H1 (cell line): ENCODE results near the gene ECEL1. TPM values are rescaled to one million over a fixed set of nuclear protein-coding genes. Genes with fewer than 3 reads are reported as not detected.

Experiments used
- CTCF ChIA-PET: fragments of 300-600 bp; sonication (Branson Sonifier 250); formaldehyde crosslinking; loops from one replicate; lab custom pipeline; 2021; ENCODE audit not compliant: partially characterized antibody; lab: Charles Lee
- POLR2A ChIA-PET: fragments of 300-600 bp; sonication (Branson Sonifier 250); formaldehyde crosslinking; loops from one replicate; lab custom pipeline; 2021; ENCODE audit warnings: inconsistent platforms; ENCODE audit not compliant: partially characterized antibody; lab: Charles Lee
- DNase-seq, 2 experiments: peaks; one replicate each; pipeline versions ENCODE4 v3.0.0 to v3.0.0-alpha.2; 2010 to 2022; ENCODE audit warnings: low spot score in 2 of 2, low read depth in 1 of 2, mixed read lengths in 1 of 2
- FAIRE-seq: peaks from 2 replicates; lab custom pipeline; 2011; peaks lifted over from hg19 to GRCh38; lab: Jason Lieb, UNC
- H2AFZ ChIP-seq: 2 replicates; pipeline ENCODE4 v1.8.1; 2012; ENCODE audit warnings: low read length, inconsistent platforms
- H2AK5ac ChIP-seq: 2 replicates; pipeline ENCODE4 v1.6.1; 2013; ENCODE audit warnings: low read depth, low read length
- H2BK120ac ChIP-seq: replicated peaks from 2 replicates; pipeline ENCODE3; 2013; ENCODE audit warnings: low read depth, low read length, inconsistent platforms
- H2BK12ac ChIP-seq: 2 replicates; pipeline ENCODE4 v1.6.1; 2013; ENCODE audit warnings: low read depth, low read length
- H2BK15ac ChIP-seq: 2 replicates; pipeline ENCODE4 v1.6.1; 2013; ENCODE audit warnings: low read length
- H2BK20ac ChIP-seq: 2 replicates; pipeline ENCODE4 v1.6.1; 2013; ENCODE audit warnings: low read length
- H2BK5ac ChIP-seq: 2 replicates; pipeline ENCODE4 v1.6.1; 2013; ENCODE audit warnings: low read depth, low read length
- H3K14ac ChIP-seq: 2 replicates; pipeline ENCODE4 v1.6.1; 2013; ENCODE audit warnings: inconsistent platforms; ENCODE audit not compliant: insufficient read length
- H3K18ac ChIP-seq: 2 replicates; pipeline ENCODE4 v1.6.1; 2013; ENCODE audit warnings: low read length; ENCODE audit errors: extremely low read depth
- H3K23ac ChIP-seq: 2 replicates; pipeline ENCODE4 v1.6.1; 2013; ENCODE audit warnings: inconsistent platforms; ENCODE audit not compliant: insufficient read length
- H3K23me2 ChIP-seq: 2 replicates; pipeline ENCODE4 v1.6.1; 2013; ENCODE audit warnings: low read depth, low read length
- H3K27ac ChIP-seq: 2 replicates; pipeline ENCODE4 v1.6.1; 2011; ENCODE audit warnings: low read depth, low read length, inconsistent platforms
- H3K27me3 ChIP-seq, 4 experiments: replicated peaks in 1 of 4; 1 replicate in 1 of 4; 2 replicates in 3 of 4; pipeline versions ENCODE4 v1.6.1 to v1.8.1; 2011 to 2013; ENCODE audit warnings: low read length in 3 of 4, mild to moderate bottlenecking in 3 of 4, inconsistent platforms in 2 of 4, mixed read lengths in 2 of 4, moderate library complexity in 1 of 4; ENCODE audit not compliant: control insufficient read depth in 3 of 4, insufficient read depth in 3 of 4; ENCODE audit errors: extremely low read depth in 1 of 4
- H3K36me3 ChIP-seq, 4 experiments: 2 replicates each; pipeline versions ENCODE4 v1.6.1 to v1.8.1; 2011 to 2013; ENCODE audit warnings: mild to moderate bottlenecking in 4 of 4, low read length in 3 of 4, moderate library complexity in 2 of 4, control low read depth in 1 of 4, inconsistent platforms in 1 of 4; ENCODE audit not compliant: insufficient read depth in 4 of 4, control insufficient read depth in 2 of 4
- H3K4ac ChIP-seq: replicated peaks from 2 replicates; pipeline ENCODE3; 2013; ENCODE audit warnings: low read length, low read depth, mixed read lengths, inconsistent platforms; ENCODE audit not compliant: insufficient read length
- H3K4me1 ChIP-seq, 4 experiments: replicated peaks in 1 of 4; 1 replicate in 1 of 4; 2 replicates in 3 of 4; pipeline versions ENCODE4 v1.6.1 to v1.8.1; 2011 to 2013; ENCODE audit warnings: low read length in 3 of 4, inconsistent platforms in 2 of 4, mixed read lengths in 1 of 4; ENCODE audit not compliant: insufficient read depth in 4 of 4, control insufficient read depth in 3 of 4
- H3K4me2 ChIP-seq, 2 experiments: 2 replicates each; pipeline versions ENCODE4 v1.6.1 to v1.8.1; 2011 to 2013; ENCODE audit warnings: low read depth in 2 of 2, low read length in 2 of 2, control low read depth in 1 of 2, inconsistent platforms in 1 of 2, mild to moderate bottlenecking in 1 of 2; ENCODE audit not compliant: insufficient read depth in 1 of 2
- H3K4me3 ChIP-seq, 4 experiments: fragments of 200-600, 300-600 bp in 1 of 4; sonication (generic), shearing (Covaris generic), sonication (Bioruptor Twin) in 1 of 4; 2 replicates each; pipeline versions ENCODE4 v1.5.1 to v1.8.1; 2011 to 2016; ENCODE audit warnings: low read length in 4 of 4, low read depth in 3 of 4, control low read depth in 2 of 4, inconsistent platforms in 2 of 4, mild to moderate bottlenecking in 2 of 4, mixed read lengths in 1 of 4, moderate library complexity in 1 of 4; ENCODE audit not compliant: insufficient read depth in 2 of 4; ENCODE audit errors: extremely low read depth in 1 of 4
- H3K56ac ChIP-seq: replicated peaks from 2 replicates; pipeline ENCODE3; 2013; ENCODE audit warnings: low read depth, mild to moderate bottlenecking, mixed read lengths, low read length, inconsistent platforms; ENCODE audit not compliant: insufficient read length
- H3K79me1 ChIP-seq: 2 replicates; pipeline ENCODE4 v1.6.1; 2013; ENCODE audit warnings: low read depth, low read length, control low read depth
- H3K79me2 ChIP-seq, 2 experiments: 2 replicates each; pipeline versions ENCODE4 v1.6.1 to v1.8.1; 2012 to 2013; ENCODE audit warnings: low read length in 2 of 2, mild to moderate bottlenecking in 2 of 2, inconsistent platforms in 1 of 2; ENCODE audit not compliant: insufficient read depth in 2 of 2, control insufficient read depth in 1 of 2
- H3K9ac ChIP-seq, 4 experiments: replicated peaks in 1 of 4; 1 replicate in 1 of 4; 2 replicates in 3 of 4; pipeline versions ENCODE4 v1.6.1 to v1.8.1; 2011 to 2013; ENCODE audit warnings: low read depth in 3 of 4, low read length in 3 of 4, control low read depth in 2 of 4, mild to moderate bottlenecking in 2 of 4, moderate library complexity in 2 of 4, inconsistent platforms in 1 of 4; ENCODE audit errors: extremely low read depth in 1 of 4
- H3K9me3 ChIP-seq, 2 experiments: 2 replicates each; pipeline versions ENCODE4 v1.6.1 to v1.8.1; 2012 to 2013; ENCODE audit warnings: mild to moderate bottlenecking in 2 of 2, moderate library complexity in 2 of 2, control low read depth in 1 of 2, inconsistent platforms in 1 of 2, low read depth in 1 of 2, low read length in 1 of 2, mixed read lengths in 1 of 2; ENCODE audit not compliant: insufficient read depth in 2 of 2
- H4K20me1 ChIP-seq, 2 experiments: replicated peaks in 1 of 2; 2 replicates each; pipeline versions ENCODE3 to v1.8.1; 2011 to 2013; ENCODE audit warnings: inconsistent platforms in 2 of 2, low read length in 2 of 2, mild to moderate bottlenecking in 1 of 2; ENCODE audit not compliant: insufficient read depth in 2 of 2, control insufficient read depth in 1 of 2
- H4K5ac ChIP-seq: 2 replicates; pipeline ENCODE4 v1.6.1; 2013; ENCODE audit warnings: low read length, low read depth, mixed read lengths, inconsistent platforms; ENCODE audit not compliant: insufficient read length
- H4K8ac ChIP-seq: 2 replicates; pipeline ENCODE4 v1.8.0; 2013; ENCODE audit warnings: mild to moderate bottlenecking, moderate library complexity, low read length, inconsistent platforms; ENCODE audit not compliant: insufficient read depth; ENCODE audit errors: extremely low read depth
- H4K91ac ChIP-seq: replicated peaks from 2 replicates; pipeline ENCODE3; 2013; ENCODE audit warnings: low read length, mixed read lengths, inconsistent platforms; ENCODE audit not compliant: insufficient read length
- FOSL1 ChIP-seq: IDR thresholded peaks from 2 replicates; pipeline ENCODE4 v1.6.1; 2011; ENCODE audit warnings: mild to moderate bottlenecking, low read depth, low read length, moderate library complexity; ENCODE audit not compliant: insufficient read depth
- POU5F1 ChIP-seq: IDR thresholded peaks from 2 replicates; pipeline ENCODE4 v1.6.1; 2011; ENCODE audit warnings: low read depth, mild to moderate bottlenecking, low read length, moderate library complexity
- SIX5 ChIP-seq: IDR thresholded peaks from 2 replicates; pipeline ENCODE4 v1.6.1; 2011; ENCODE audit warnings: mild to moderate bottlenecking, low read depth, low read length
- TEAD4 ChIP-seq: IDR thresholded peaks from 2 replicates; pipeline ENCODE4 v1.6.1; 2012; ENCODE audit warnings: low read depth, low read length, inconsistent platforms, mixed read lengths
- WGBS, 2 experiments: shearing (Covaris generic) in 1 of 2; methylation state at CpG; one replicate each; pipeline versions ENCODE4 v1.1.6 to v1.1.7; 2013 to 2015; ENCODE audit warnings: low lambda C conversion rate in 2 of 2, mixed read lengths in 2 of 2, inconsistent platforms in 1 of 2, low coverage in 1 of 2, missing lambda C conversion rate in 1 of 2; ENCODE audit not compliant: insufficient replicate concordance in 2 of 2, insufficient coverage in 1 of 2, insufficient read length in 1 of 2; ENCODE audit errors: extremely low coverage in 1 of 2, missing lambda C conversion rate in 1 of 2; 5-methylcytosine and 5-hydroxymethylcytosine counted together
- polyA plus RNA-seq, 7 experiments: library from polyadenylated mRNA; depleted of rRNA in 3 of 7; stranded (reverse) in 5 of 7; unstranded in 2 of 7; fragments of >200 nt in 5 of 7; fragments of 200-250 nt in 2 of 7; gene quantifications; 1 replicate in 5 of 7; 2 replicates in 1 of 7; 4 replicates in 1 of 7; pipeline versions ENCODE4 v1.2.1 to v1.2.3, GENCODE V29; 2011 to 2013; ENCODE audit warnings: missing spikeins in 2 of 7, mixed read lengths in 2 of 7
- total RNA-seq: library from RNA; stranded (reverse); fragmentation: NEBNext Ultra II Directional; extraction: Animal tissue kit (Norgen Biotek cat#: 25700); gene quantifications from 2 replicates; pipeline ENCODE4 v1.2.1, GENCODE V29; 2021

ECEL1 gene
- total and polyA plus RNA-seq, 2 of the 8 experiments (the other 6 are each of a cell fraction or from before 2014, with no cell fraction given), result 7.7 to 20.2 TPM

- Histone ChIP-seq H3K79me2 (no peaks in the 10 kb centered on the region), H3K4ac (no peak overlapping the region), H3K9ac (no peak overlapping the region), H3K23ac (no peak overlapping the region), H4K5ac (no peak overlapping the region), H3K56ac (no peak overlapping the region), H2BK12ac (no peak overlapping the region), H2BK5ac (peak overlapping the region; percentile 60; the same call in 1 of the 2 replicates), H4K91ac (no peak overlapping the region), H2BK15ac (no peak overlapping the region), H3K23me2 (peaks cover 5% of the 10 kb centered on the region; the same call in 1 of the 2 replicates), H2AK5ac (no peak overlapping the region), H2BK120ac (no peak overlapping the region), H3K4me2 (no peak overlapping the region), H3K4me3 (no peak overlapping the region), H4K8ac (no peak overlapping the region), H3K14ac (no peak overlapping the region), H3K36me3 (no peaks in the 10 kb centered on the region), H2AFZ (no peak overlapping the region), H3K27me3 (peaks cover 2 to 21% (median 14%) of the 10 kb centered on the region in 4 experiments; a peak in 6 of 7 replicates), H3K27ac (no peak overlapping the region), H3K79me1 (no peaks in the 10 kb centered on the region), H4K20me1 (peaks cover 0 to 1% of the 10 kb centered on the region in 2 experiments), H3K9me3 (no peaks in the 10 kb centered on the region), H2BK20ac (no peak overlapping the region), H3K18ac (no peak overlapping the region), H3K4me1 (peaks cover 0 to 30% (median 19%) of the 10 kb centered on the region in 4 experiments; a peak in 6 of 7 replicates)
- ChIA-PET CTCF (interaction anchor here (0.7 to 2.3 kb wide), 7 partner anchors 9 to 478 kb away, joined by 3 to 10 read pairs (median 3); no protein-coding TSS in a partner anchor), POLR2A (no interaction called here)
- no peak for FAIRE-seq
- DNase-seq, result no peak
- 81% methylated on average over 7 of the region's 8 CpGs; no CpG with 5 or more reads in 1 of the 2 experiments for WGBS, 2 experiments
- TF ChIP-seq FOSL1 (no peak), POU5F1 (no peak), SIX5 (no peak), TEAD4 (no peak)
Observed at GRCh38 chr2:232492236-232492848, 4.7 kb upstream of the ECEL1 start.
